ENCODE measurements around the gene CACFD1. TPM values are rescaled to one million over a fixed set of nuclear protein-coding genes. Genes with fewer than 3 reads are reported as not detected.

CACFD1 gene
- total and polyA plus RNA-seq, 2 of the 13 experiments (the other 11 are each of a cell fraction or from before 2014, with no cell fraction given): 13.8 to 14.6 TPM

DNA sequence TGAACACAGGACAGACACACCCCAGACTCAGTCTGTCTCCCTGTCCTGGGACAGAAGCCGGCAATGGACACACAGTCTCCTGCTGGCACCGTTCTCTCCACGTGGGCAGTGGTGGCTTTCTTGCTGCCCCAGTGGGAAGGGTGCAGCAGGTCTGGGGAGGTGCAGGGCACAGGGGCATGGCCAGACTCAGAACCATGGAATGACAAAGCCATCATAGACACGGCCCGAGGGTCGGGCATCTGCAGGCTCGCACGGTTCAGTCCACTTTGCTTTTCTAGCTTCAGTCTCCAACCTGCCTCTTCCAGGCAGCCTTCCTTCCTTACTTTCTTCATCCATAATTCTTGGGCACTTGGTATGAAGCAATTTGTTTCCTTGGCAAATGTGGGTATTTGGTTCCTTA is 48.3 kb downstream of the CACFD1 start:
- H3K27me3 ChIP-seq (ENCODE audit: control insufficient read depth in 1 of 2, insufficient read depth in 2 of 2, low read length in 2 of 2): peaks cover 2 to 31% of the 10 kb centered on the region in 2 experiments; a peak in 3 of 5 replicates
- BruUV-seq (replicated peaks): no TSS peak
- ChIA-PET POLR2A (no interaction called here), CTCF (ENCODE audit: low intra/inter-chr PET ratio, low total read pairs) (no interaction called here)
- H3K4me2 ChIP-seq (ENCODE audit: low read depth, low read length): no peak overlapping the region
- H3K9me3 ChIP-seq (ENCODE audit: low read length): no peaks in the 10 kb centered on the region
- no peak for ATAC-seq
- H3K9ac ChIP-seq (ENCODE audit: insufficient read depth, low read depth, low read length): no peak overlapping the region
- no peak for FAIRE-seq
- no peaks in the 10 kb centered on the region for H3K79me2 ChIP-seq (ENCODE audit: insufficient read depth, low read length)
- WGBS (ENCODE audit: low lambda C conversion rate): 47% methylated on average over 5 of the region's 8 CpGs
- no peak for DNase-seq (ENCODE audit: low spot score)
- in situ Hi-C loops (cut with HindIII; ENCODE audit: extremely low pct_ligation_motif_present, low pct_unique_long_range_greater_than_20kb) (no loop called here), intact Hi-C loops (cut with micrococcal nuclease; ENCODE audit: unreplicated experiment) (no loop called here)
- no peaks in the 10 kb centered on the region for H4K20me1 ChIP-seq (ENCODE audit: insufficient read depth, low read length)
- no peak for TF ChIP-seq SP4 (CRISPR knock-in tag; IDR thresholded peaks at IDR 0.05)
- TF ChIP-seq ZNF124 (CRISPR knock-in tag; IDR thresholded peaks at IDR 0.05): no peak
- no peak for TF ChIP-seq ZNF430 (CRISPR knock-in tag; IDR thresholded peaks at IDR 0.05)
- TF ChIP-seq ZNF451 (CRISPR knock-in tag; IDR thresholded peaks at IDR 0.05): no peak
- TF ChIP-seq ZNF10 (CRISPR knock-in tag; IDR thresholded peaks at IDR 0.05; ENCODE audit: borderline replicate concordance, low read depth): no peak
- TF ChIP-seq ZNF484 (CRISPR knock-in tag; IDR thresholded peaks at IDR 0.05; ENCODE audit: borderline replicate concordance, low read depth): no peak
- no peak for TF ChIP-seq NRL (CRISPR knock-in tag; IDR thresholded peaks at IDR 0.05; ENCODE audit: borderline replicate concordance)
- no peak for TF ChIP-seq MYC (CRISPR knock-in tag; IDR thresholded peaks at IDR 0.05; ENCODE audit: borderline replicate concordance)
- no peak for TF ChIP-seq KDM4B (CRISPR knock-in tag; IDR thresholded peaks at IDR 0.05)
- no peak for TF ChIP-seq RBM22 (optimal IDR thresholded peaks at IDR 0.05; ENCODE audit: low read length)
- TF ChIP-seq, protein P1, sequence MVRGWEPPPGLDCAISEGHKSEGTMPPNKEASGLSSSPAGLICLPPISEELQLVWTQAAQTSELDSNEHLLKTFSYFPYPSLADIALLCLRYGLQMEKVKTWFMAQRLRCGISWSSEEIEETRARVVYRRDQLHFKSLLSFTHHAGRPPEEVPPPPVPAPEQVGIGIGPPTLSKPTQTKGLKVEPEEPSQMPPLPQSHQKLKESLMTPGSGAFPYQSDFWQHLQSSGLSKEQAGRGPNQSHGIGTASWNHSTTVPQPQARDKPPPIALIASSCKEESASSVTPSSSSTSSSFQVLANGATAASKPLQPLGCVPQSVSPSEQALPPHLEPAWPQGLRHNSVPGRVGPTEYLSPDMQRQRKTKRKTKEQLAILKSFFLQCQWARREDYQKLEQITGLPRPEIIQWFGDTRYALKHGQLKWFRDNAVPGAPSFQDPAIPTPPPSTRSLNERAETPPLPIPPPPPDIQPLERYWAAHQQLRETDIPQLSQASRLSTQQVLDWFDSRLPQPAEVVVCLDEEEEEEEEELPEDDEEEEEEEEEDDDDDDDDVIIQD (CRISPR knock-in tag; IDR thresholded peaks at IDR 0.05; ENCODE audit: low read depth): no peak
- TF ChIP-seq ZC3H13 (CRISPR knock-in tag; IDR thresholded peaks at IDR 0.05): no peak
- no peak for TF ChIP-seq POLR2A (IDR thresholded peaks at IDR 0.05; ENCODE audit: insufficient read depth in 1 of 2, low read depth in 2 of 2, low read length in 2 of 2)
- no peak for TF ChIP-seq JUND (CRISPR knock-in tag; IDR thresholded peaks at IDR 0.05)
- no peak overlapping the region for H2AFZ ChIP-seq (ENCODE audit: low read length)
- no peak overlapping the region for H3K4me3 ChIP-seq (replicated peaks in 1 of 3; ENCODE audit: insufficient read depth in 1 of 3, low read depth in 2 of 3, low read length in 3 of 3)
- H3K4me1 ChIP-seq (ENCODE audit: insufficient read depth, low read length): peaks cover 56% of the 10 kb centered on the region
- H3K27ac ChIP-seq (ENCODE audit: extremely low read length, insufficient read depth, low read length): no peak overlapping the region
- no peaks in the 10 kb centered on the region for H3K36me3 ChIP-seq (replicated peaks in 1 of 2; ENCODE audit: control insufficient read depth in 1 of 2, insufficient read depth in 2 of 2, low read length in 2 of 2)

Measured in HepG2 (cell line).